Stomach (tissue), 9 donors: ENCODE results near the gene CEP164. TPM values are rescaled to one million over a fixed set of nuclear protein-coding genes. Genes with fewer than 3 reads are reported as not detected.

Source experiments
- DNase-seq, 2 donors: peaks; one replicate each; pipeline versions ENCODE4 v3.0.0 to v3.0.0-alpha.2; 2013 to 2019
- H3K27ac ChIP-seq, 5 donors: fragments of 200-600 bp in 4 of 5; sonication (generic) in 4 of 5; one replicate each; pipeline ENCODE4 v1.5.1; 2013 to 2019; ENCODE audit warnings: mild to moderate bottlenecking in 1 of 5, moderate library complexity in 1 of 5
- H3K27me3 ChIP-seq, 3 donors: fragments of 200-600 bp; sonication (generic); one replicate each; pipeline ENCODE4 v1.5.1; 2017 to 2019; ENCODE audit warnings: mixed run types in 1 of 3
- H3K36me3 ChIP-seq, 4 donors: fragments of 200-600 bp; sonication (generic); 1 replicate in 3 of 4; 2 replicates in 1 of 4; pipeline ENCODE4 v1.5.1; 2016 to 2019
- H3K4me1 ChIP-seq, 4 donors: fragments of 200-600 bp; sonication (generic); one replicate each; pipeline ENCODE4 v1.5.1; 2016 to 2019
- H3K4me3 ChIP-seq, 4 donors: fragments of 200-600 bp; sonication (generic) in 3 of 4; one replicate each; pipeline ENCODE4 v1.5.1; 2016 to 2019; ENCODE audit warnings: mild to moderate bottlenecking in 1 of 4
- H3K9me3 ChIP-seq, 4 donors: fragments of 200-600 bp; sonication (generic); one replicate each; pipeline ENCODE4 v1.5.1; 2016 to 2019
- CTCF ChIP-seq, 7 experiments: fragments of 450-650 bp in 4 of 7; fragments of 200-600 bp in 3 of 7; sonication (generic) in 3 of 7; IDR thresholded peaks; one replicate each; pipeline ENCODE4 v1.5.1; 2016 to 2019; ENCODE audit warnings: antibody characterized with exemption in 7 of 7, control low read depth in 2 of 7, mild to moderate bottlenecking in 1 of 7
- EP300 ChIP-seq: sonication (generic); formaldehyde crosslinking; IDR thresholded peaks from one replicate; pipeline ENCODE4 v1.6.1; 2017; ENCODE audit warnings: antibody characterized with exemption
- POLR2A ChIP-seq, 4 donors: fragments of 450-650 bp; IDR thresholded peaks; one replicate each; pipeline ENCODE4 v1.6.1; 2016; ENCODE audit warnings: antibody characterized with exemption in 4 of 4, control low read depth in 2 of 4, mild to moderate bottlenecking in 1 of 4, moderate library complexity in 1 of 4
- POLR2AphosphoS5 ChIP-seq, 3 donors: sonication (generic); formaldehyde crosslinking; IDR thresholded peaks; one replicate each; pipeline ENCODE4 v1.6.1; 2016; ENCODE audit warnings: antibody characterized with exemption in 3 of 3
- WGBS, 5 donors: extraction: QIAGEN DNeasy Blood & Tissue Kit in 3 of 5; methylation state at CpG; one replicate each; pipeline versions ENCODE4 v1.1.5 to v1.1.7; 2013 to 2018; 5-methylcytosine and 5-hydroxymethylcytosine counted together
- intact Hi-C: fragments of 100-400 bp; cut with DNase I; formaldehyde crosslinking; loops from one replicate; pipeline ENCODE4 v1.15.1; 2023; ENCODE audit warnings: low total_unique reads
- polyA plus RNA-seq, 3 donors: library from polyadenylated mRNA; stranded (reverse); fragments of 200-250 nt; gene quantifications; one replicate each; pipeline ENCODE4 v1.2.3, GENCODE V29; 2013
- total RNA-seq, 5 donors: library from RNA; depleted of rRNA; stranded (reverse); fragments of >200 nt; gene quantifications; one replicate each; pipeline versions ENCODE4 v1.1.0 to v1.2.3, GENCODE V29; 2014 to 2016
- donor health status: healthy with polysubstance abuse.
- donor health status: Bipolar disorder and iron deficiency.
- donor health status: healthy.

The CEP164 gene
- total and polyA plus RNA-seq, 8 donors, result 9.5 to 40.9 (median 16.9) TPM

DNA sequence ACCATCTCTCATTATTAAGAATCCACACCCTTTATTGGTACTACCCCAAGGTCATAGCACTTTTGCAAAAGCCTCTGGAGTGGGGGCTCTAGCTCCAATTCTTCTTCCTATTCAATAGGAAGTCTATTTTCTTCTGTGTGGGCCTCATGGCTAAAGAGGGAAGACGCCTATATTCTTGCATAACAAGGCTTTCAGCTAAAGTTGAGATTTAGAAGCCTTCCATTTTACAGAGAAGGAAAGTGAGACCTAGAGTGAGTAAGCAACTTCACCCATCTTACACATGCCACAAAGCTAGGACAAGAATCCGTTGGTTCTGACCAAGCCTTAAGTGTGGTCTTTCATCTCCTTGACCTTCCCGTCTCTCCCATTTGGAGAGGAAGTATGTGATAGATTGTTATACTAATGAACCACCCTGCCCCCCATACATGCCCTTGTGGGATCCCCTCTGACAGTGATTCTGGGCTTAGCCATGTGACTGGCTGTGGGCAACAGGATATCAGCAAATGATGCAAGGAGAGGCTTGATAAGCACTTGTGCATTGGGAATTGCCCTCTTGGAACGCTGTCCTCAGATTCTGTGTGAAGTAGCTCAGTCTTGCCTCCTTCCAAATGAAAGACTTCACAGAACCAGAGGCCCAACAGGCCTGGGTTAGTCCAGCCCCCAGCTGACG lies 23.9 kb upstream of the CEP164 start:
- Histone ChIP-seq H3K27me3 (no peaks in the 10 kb centered on the region), H3K4me3 (no peak overlapping the region), H3K9me3 (no peaks in the 10 kb centered on the region), H3K36me3 (peaks cover 0 to 14% (median 0%) of the 10 kb centered on the region in 4 donors), H3K27ac (no peak overlapping the region), H3K4me1 (peaks cover 12 to 23% (median 17%) of the 10 kb centered on the region in 4 donors)
- no peak for DNase-seq
- intact Hi-C loops, result no loop called here
- whole genome bisulfite sequencing, 5 donors, result 82 to 86% (median 85%) methylated on average over 5 of the region's 5 CpGs
- TF ChIP-seq POLR2AphosphoS5 (IDR thresholded peaks at IDR 0.05), result no peak
- TF ChIP-seq EP300, result no peak
- no peak for TF ChIP-seq CTCF (IDR thresholded peaks at IDR 0.05)
- TF ChIP-seq POLR2A (IDR thresholded peaks at IDR 0.05), result no peak

- H3K27me3 ChIP-seq, result no peaks in the 10 kb centered on the region
- peaks cover 5 to 12% (median 9%) of the 10 kb centered on the region in 4 donors for H3K4me1 ChIP-seq
- TF ChIP-seq POLR2A (IDR thresholded peaks at IDR 0.05) (no peak), EP300 (no peak), POLR2AphosphoS5 (IDR thresholded peaks at IDR 0.05) (no peak), CTCF (IDR thresholded peaks at IDR 0.05) (no peak)
- WGBS, 5 donors, result 86 to 92% (median 88%) methylated on average over 3 of the region's 3 CpGs
- no peak for DNase-seq
- intact Hi-C loops, result no loop called here
- H3K36me3 ChIP-seq, result peaks cover 0 to 14% (median 0%) of the 10 kb centered on the region in 4 donors
- H3K27ac ChIP-seq, result no peak overlapping the region
- H3K9me3 ChIP-seq, result no peaks in the 10 kb centered on the region
- H3K4me3 ChIP-seq, result no peak overlapping the region
Measured at GRCh38 chr11:117305145-117305544, 22.5 kb upstream of the CEP164 start.

- WGBS, 5 donors, result 84 to 97% (median 95%) methylated on average over 7 of the region's 7 CpGs
- intact Hi-C loops, result no loop called here
- DNase-seq, result no peak
Measured at GRCh38 chr11:117309310-117309709, 18.3 kb upstream of the CEP164 start.

GRCh38 chr11:117313091-117313490 lies 14.6 kb upstream of the CEP164 start:
- peaks cover 19 to 34% (median 26%) of the 10 kb centered on the region in 4 donors for H3K4me1 ChIP-seq
- H3K27me3 ChIP-seq, result no peaks in the 10 kb centered on the region
- TF ChIP-seq CTCF (IDR thresholded peaks at IDR 0.05), result no peak
- TF ChIP-seq POLR2AphosphoS5 (IDR thresholded peaks at IDR 0.05), result no peak
- TF ChIP-seq EP300, result no peak
- TF ChIP-seq POLR2A (IDR thresholded peaks at IDR 0.05), result no peak
- DNase-seq, result no peak
- intact Hi-C loops, result loop anchor here (10.0 kb wide), 1 partner anchor 78 kb away; the partner anchor contains the start of genes PCSK7 and RNF214
- no peak overlapping the region for H3K27ac ChIP-seq
- 75 to 86% (median 86%) methylated on average over 5 of the region's 5 CpGs for WGBS, 5 donors
- no peaks in the 10 kb centered on the region for H3K9me3 ChIP-seq
- H3K4me3 ChIP-seq, result no peak overlapping the region
- H3K36me3 ChIP-seq, result no peaks in the 10 kb centered on the region

More at GRCh38 chr11:117309310-117309709, 18.3 kb upstream of the CEP164 start:
- Histone ChIP-seq H3K4me1 (peaks cover 5 to 9% (median 8%) of the 10 kb centered on the region in 4 donors), H3K36me3 (peaks cover 0 to 14% (median 0%) of the 10 kb centered on the region in 4 donors), H3K9me3 (no peaks in the 10 kb centered on the region), H3K4me3 (no peak overlapping the region), H3K27me3 (no peaks in the 10 kb centered on the region), H3K27ac (no peak overlapping the region)
- TF ChIP-seq POLR2A (IDR thresholded peaks at IDR 0.05) (no peak), EP300 (no peak), CTCF (IDR thresholded peaks at IDR 0.05) (no peak), POLR2AphosphoS5 (IDR thresholded peaks at IDR 0.05) (no peak)
